CD4-positive, alpha-beta T cell treated with Interleukin-12 subunit alpha and Interleukin-12 subunit beta, for 1 hour (primary cell): ENCODE results near the gene ZNRF3.

Experiments used
- DNase-seq: peaks from one replicate; pipeline ENCODE4 v3.0.0-alpha.2; 2020

ZNRF3 gene

GRCh38 chr22:29098296-29098695, 214.9 kb downstream of the ZNRF3 start:
- DNase-seq: no peak

- DNase-seq: no peak
Measured at GRCh38 chr22:29102300-29102699, 218.9 kb downstream of the ZNRF3 start.

- DNase-seq: no peak
Measured at GRCh38 chr22:29103121-29103520, 219.7 kb downstream of the ZNRF3 start.

GRCh38 chr22:29105468-29105867, 222.1 kb downstream of the ZNRF3 start:
- DNase-seq: no peak

- DNase-seq: no peak
Measured at GRCh38 chr22:29106839-29107238, 223.5 kb downstream of the ZNRF3 start.
